Measurements from ENCODE around the gene KIF19.

- TF ChIP-seq CTCF (conservative IDR thresholded peaks at IDR 0.05; ENCODE audit: low read length), result no peak
- no peak for TF ChIP-seq EZH2phosphoT487 (IDR thresholded peaks at IDR 0.05; ENCODE audit: borderline replicate concordance)
These were observed 7.6 kb upstream of the KIF19 start for GRCh38 chr17:74318391-74318790.
